ENCODE measurements around the gene FAM3B.

Gene FAM3B

GRCh38 chr21:41374867-41375533 lies 58.4 kb downstream of the FAM3B start:
- H3K23ac ChIP-seq (ENCODE audit: low read length) = no peak overlapping the region

DNA sequence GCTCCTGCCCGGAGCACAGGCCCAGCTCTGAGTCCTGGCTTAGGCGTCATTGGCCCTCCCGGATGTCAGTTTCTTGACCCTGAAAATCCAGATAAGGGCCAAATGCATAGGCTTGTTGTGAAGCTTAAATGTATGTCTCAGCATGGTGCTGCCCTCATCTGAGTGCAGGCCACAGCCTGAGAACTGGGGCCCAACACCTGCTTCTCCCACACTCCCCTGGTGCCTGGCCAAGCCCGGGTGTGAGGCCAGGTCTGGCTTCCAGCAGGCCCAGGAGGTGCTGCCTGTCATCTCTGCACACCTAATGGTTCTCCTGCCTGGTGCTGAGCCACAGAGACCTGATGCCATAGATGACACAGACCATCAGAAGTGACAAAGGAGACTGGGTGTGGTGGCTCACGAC lies 59.3 kb downstream of the FAM3B start:
- DNase-seq = no peak
- Histone ChIP-seq H3K36me3 (ENCODE audit: control insufficient read depth, insufficient read depth, low read length) (no peaks in the 10 kb centered on the region), H3K27ac (ENCODE audit: low read depth, low read length) (no peak overlapping the region), H3K56ac (ENCODE audit: low read length) (no peak overlapping the region), H3K18ac (ENCODE audit: low read length) (no peak overlapping the region), H2AK5ac (ENCODE audit: low read length) (no peak overlapping the region), H3K4me1 (ENCODE audit: control insufficient read depth, low read depth, low read length) (no peaks in the 10 kb centered on the region), H3K27me3 (ENCODE audit: insufficient read depth, low read length, poor library complexity) (no peaks in the 10 kb centered on the region), H3K4ac (ENCODE audit: low read depth, low read length) (no peak overlapping the region), H3K23ac (ENCODE audit: low read length) (no peak overlapping the region), H2BK15ac (replicated peaks; ENCODE audit: low read depth) (no peak overlapping the region), H3K9ac (ENCODE audit: low read length) (no peak overlapping the region), H3K79me1 (ENCODE audit: low read length) (no peaks in the 10 kb centered on the region), H2BK120ac (ENCODE audit: low read depth, low read length) (no peak overlapping the region), H2BK5ac (ENCODE audit: low read length) (no peak overlapping the region), H3K79me2 (ENCODE audit: control insufficient read depth, insufficient read depth, low read length) (no peaks in the 10 kb centered on the region), H4K8ac (ENCODE audit: low read depth, low read length) (no peak overlapping the region), H4K5ac (ENCODE audit: low read length) (no peak overlapping the region), H3K4me2 (ENCODE audit: low read length) (no peak overlapping the region), H3K4me3 (ENCODE audit: low read length) (no peak overlapping the region)
- no CpG with 5 or more reads among the region's 5 CpGs for WGBS (ENCODE audit: extremely low coverage, insufficient coverage, low lambda C conversion rate)

More at GRCh38 chr21:41374867-41375533, 58.4 kb downstream of the FAM3B start:
- Histone ChIP-seq H3K79me2 (ENCODE audit: control insufficient read depth, insufficient read depth, low read length) (no peaks in the 10 kb centered on the region), H4K5ac (ENCODE audit: low read length) (no peak overlapping the region), H3K4me1 (ENCODE audit: control insufficient read depth, low read depth, low read length) (no peaks in the 10 kb centered on the region), H3K36me3 (ENCODE audit: control insufficient read depth, insufficient read depth, low read length) (no peaks in the 10 kb centered on the region), H3K79me1 (ENCODE audit: low read length) (no peaks in the 10 kb centered on the region), H4K8ac (ENCODE audit: low read depth, low read length) (no peak overlapping the region), H2BK15ac (replicated peaks; ENCODE audit: low read depth) (no peak overlapping the region), H2AK5ac (ENCODE audit: low read length) (no peak overlapping the region), H2BK120ac (ENCODE audit: low read depth, low read length) (no peak overlapping the region), H3K27me3 (ENCODE audit: insufficient read depth, low read length, poor library complexity) (no peaks in the 10 kb centered on the region), H3K4me2 (ENCODE audit: low read length) (no peak overlapping the region), H3K4me3 (ENCODE audit: low read length) (no peak overlapping the region), H3K56ac (ENCODE audit: low read length) (no peak overlapping the region), H3K9ac (ENCODE audit: low read length) (no peak overlapping the region), H3K4ac (ENCODE audit: low read depth, low read length) (no peak overlapping the region), H3K27ac (ENCODE audit: low read depth, low read length) (no peak overlapping the region), H3K18ac (ENCODE audit: low read length) (no peak overlapping the region), H2BK5ac (ENCODE audit: low read length) (no peak overlapping the region)
- no CpG with 5 or more reads among the region's 5 CpGs for WGBS (ENCODE audit: extremely low coverage, insufficient coverage, low lambda C conversion rate)
- no peak for DNase-seq

- Histone ChIP-seq H3K27ac (ENCODE audit: low read depth, low read length) (no peak overlapping the region), H2BK120ac (ENCODE audit: low read depth, low read length) (no peak overlapping the region), H4K5ac (ENCODE audit: low read length) (no peak overlapping the region), H3K79me1 (ENCODE audit: low read length) (no peaks in the 10 kb centered on the region), H3K23ac (ENCODE audit: low read length) (no peak overlapping the region), H3K4ac (ENCODE audit: low read depth, low read length) (no peak overlapping the region), H3K27me3 (ENCODE audit: insufficient read depth, low read length, poor library complexity) (no peaks in the 10 kb centered on the region), H3K4me1 (ENCODE audit: control insufficient read depth, low read depth, low read length) (no peaks in the 10 kb centered on the region), H2BK5ac (ENCODE audit: low read length) (no peak overlapping the region), H3K4me3 (ENCODE audit: low read length) (no peak overlapping the region), H2AK5ac (ENCODE audit: low read length) (no peak overlapping the region), H3K56ac (ENCODE audit: low read length) (no peak overlapping the region), H3K4me2 (ENCODE audit: low read length) (no peak overlapping the region), H3K9ac (ENCODE audit: low read length) (no peak overlapping the region), H3K36me3 (ENCODE audit: control insufficient read depth, insufficient read depth, low read length) (no peaks in the 10 kb centered on the region), H3K79me2 (ENCODE audit: control insufficient read depth, insufficient read depth, low read length) (no peaks in the 10 kb centered on the region), H3K18ac (ENCODE audit: low read length) (no peak overlapping the region), H4K8ac (ENCODE audit: low read depth, low read length) (no peak overlapping the region), H2BK15ac (replicated peaks; ENCODE audit: low read depth) (no peak overlapping the region)
- no CpG with 5 or more reads among the region's 16 CpGs for WGBS (ENCODE audit: extremely low coverage, insufficient coverage, low lambda C conversion rate)
- DNase-seq = no peak
Measured at GRCh38 chr21:41377715-41378114, 61.1 kb downstream of the FAM3B start.

DNA sequence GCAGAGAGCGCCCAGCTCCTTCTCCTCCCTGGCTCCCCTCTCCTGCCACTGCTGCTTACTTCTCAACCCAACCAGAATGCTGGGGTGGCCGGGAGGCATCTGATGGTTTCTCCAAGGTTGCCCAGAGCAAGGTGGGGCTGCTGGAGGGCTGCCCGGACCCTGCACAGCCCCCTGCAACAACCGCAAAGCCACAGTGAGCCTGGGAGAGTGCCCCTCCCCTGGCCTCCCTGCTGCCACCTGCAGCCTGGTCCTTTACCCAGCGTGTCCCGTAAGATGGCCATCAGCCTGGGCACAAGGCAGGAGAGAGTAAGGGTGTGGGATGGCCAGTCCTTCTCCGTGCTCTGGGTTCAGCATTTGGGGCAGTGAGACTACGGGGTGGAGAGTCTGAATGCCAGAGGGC lies 62.2 kb downstream of the FAM3B start:
- DNase-seq = no peak
- Histone ChIP-seq H3K27me3 (ENCODE audit: insufficient read depth, low read length, poor library complexity) (no peaks in the 10 kb centered on the region), H4K8ac (ENCODE audit: low read depth, low read length) (no peak overlapping the region), H4K5ac (ENCODE audit: low read length) (no peak overlapping the region), H2BK15ac (replicated peaks; ENCODE audit: low read depth) (no peak overlapping the region), H3K4me1 (ENCODE audit: control insufficient read depth, low read depth, low read length) (no peaks in the 10 kb centered on the region), H2BK120ac (ENCODE audit: low read depth, low read length) (no peak overlapping the region), H3K36me3 (ENCODE audit: control insufficient read depth, insufficient read depth, low read length) (no peaks in the 10 kb centered on the region), H3K79me1 (ENCODE audit: low read length) (no peaks in the 10 kb centered on the region), H3K23ac (ENCODE audit: low read length) (no peak overlapping the region), H3K4ac (ENCODE audit: low read depth, low read length) (no peak overlapping the region), H3K4me2 (ENCODE audit: low read length) (no peak overlapping the region), H2AK5ac (ENCODE audit: low read length) (no peak overlapping the region), H3K18ac (ENCODE audit: low read length) (no peak overlapping the region), H3K27ac (ENCODE audit: low read depth, low read length) (no peak overlapping the region), H3K79me2 (ENCODE audit: control insufficient read depth, insufficient read depth, low read length) (no peaks in the 10 kb centered on the region), H2BK5ac (ENCODE audit: low read length) (no peak overlapping the region), H3K9ac (ENCODE audit: low read length) (no peak overlapping the region), H3K56ac (ENCODE audit: low read length) (no peak overlapping the region), H3K4me3 (ENCODE audit: low read length) (no peak overlapping the region)
- WGBS (ENCODE audit: extremely low coverage, insufficient coverage, low lambda C conversion rate) = no CpG with 5 or more reads among the region's 8 CpGs

GRCh38 chr21:41379901-41380300 lies 63.3 kb downstream of the FAM3B start:
- H3K9ac ChIP-seq (ENCODE audit: low read length) = no peak overlapping the region
- no peak overlapping the region for H3K27ac ChIP-seq (ENCODE audit: low read depth, low read length)
- no peak overlapping the region for H3K56ac ChIP-seq (ENCODE audit: low read length)
- no peak overlapping the region for H3K18ac ChIP-seq (ENCODE audit: low read length)
- H4K8ac ChIP-seq (ENCODE audit: low read depth, low read length) = no peak overlapping the region
- H3K23ac ChIP-seq (ENCODE audit: low read length) = no peak overlapping the region
- no CpG with 5 or more reads among the region's 12 CpGs for WGBS (ENCODE audit: extremely low coverage, insufficient coverage, low lambda C conversion rate)
- H2BK15ac ChIP-seq (replicated peaks; ENCODE audit: low read depth) = no peak overlapping the region
- no peak overlapping the region for H3K4me2 ChIP-seq (ENCODE audit: low read length)
- no peaks in the 10 kb centered on the region for H3K27me3 ChIP-seq (ENCODE audit: insufficient read depth, low read length, poor library complexity)
- H3K36me3 ChIP-seq (ENCODE audit: control insufficient read depth, insufficient read depth, low read length) = no peaks in the 10 kb centered on the region
- no peak overlapping the region for H3K4me3 ChIP-seq (ENCODE audit: low read length)
- H3K4me1 ChIP-seq (ENCODE audit: control insufficient read depth, low read depth, low read length) = no peaks in the 10 kb centered on the region
- H2AK5ac ChIP-seq (ENCODE audit: low read length) = no peak overlapping the region
- no peak overlapping the region for H3K4ac ChIP-seq (ENCODE audit: low read depth, low read length)
- H2BK120ac ChIP-seq (ENCODE audit: low read depth, low read length) = no peak overlapping the region
- no peaks in the 10 kb centered on the region for H3K79me1 ChIP-seq (ENCODE audit: low read length)
- no peak overlapping the region for H4K5ac ChIP-seq (ENCODE audit: low read length)
- H2BK5ac ChIP-seq (ENCODE audit: low read length) = no peak overlapping the region
- no peaks in the 10 kb centered on the region for H3K79me2 ChIP-seq (ENCODE audit: control insufficient read depth, insufficient read depth, low read length)
- DNase-seq = no peak

DNA sequence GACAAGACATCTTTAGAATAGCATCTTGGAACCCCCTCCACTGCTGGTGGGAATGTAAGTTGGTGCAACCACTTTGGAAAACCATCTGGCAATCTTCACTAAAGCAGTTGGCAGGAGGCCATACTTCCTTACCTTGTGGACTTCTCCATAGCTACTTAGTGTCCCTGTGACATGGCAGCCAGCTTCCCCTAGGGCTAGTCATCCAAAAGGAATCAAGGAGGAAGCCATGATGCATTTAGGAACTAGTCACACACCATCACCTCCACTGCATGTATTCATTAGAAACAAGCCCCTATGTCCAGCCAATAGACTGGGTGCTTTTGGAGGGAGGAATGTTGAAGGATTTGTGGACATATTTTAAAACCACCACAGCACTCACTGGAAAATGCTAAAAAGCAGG lies 65.1 kb downstream of the FAM3B start:
- Histone ChIP-seq H3K4ac (ENCODE audit: low read depth, low read length) (no peak overlapping the region), H4K5ac (ENCODE audit: low read length) (no peak overlapping the region), H3K27ac (ENCODE audit: low read depth, low read length) (no peak overlapping the region), H4K8ac (ENCODE audit: low read depth, low read length) (no peak overlapping the region), H3K36me3 (ENCODE audit: control insufficient read depth, insufficient read depth, low read length) (no peaks in the 10 kb centered on the region), H2AK5ac (ENCODE audit: low read length) (no peak overlapping the region), H3K79me2 (ENCODE audit: control insufficient read depth, insufficient read depth, low read length) (no peaks in the 10 kb centered on the region), H3K18ac (ENCODE audit: low read length) (no peak overlapping the region), H3K9ac (ENCODE audit: low read length) (no peak overlapping the region), H2BK5ac (ENCODE audit: low read length) (no peak overlapping the region), H3K23ac (ENCODE audit: low read length) (no peak overlapping the region), H3K4me3 (ENCODE audit: low read length) (no peak overlapping the region), H3K4me2 (ENCODE audit: low read length) (no peak overlapping the region), H2BK15ac (replicated peaks; ENCODE audit: low read depth) (no peak overlapping the region), H3K27me3 (ENCODE audit: insufficient read depth, low read length, poor library complexity) (no peaks in the 10 kb centered on the region), H3K56ac (ENCODE audit: low read length) (no peak overlapping the region), H2BK120ac (ENCODE audit: low read depth, low read length) (no peak overlapping the region), H3K79me1 (ENCODE audit: low read length) (no peaks in the 10 kb centered on the region), H3K4me1 (ENCODE audit: control insufficient read depth, low read depth, low read length) (no peaks in the 10 kb centered on the region)
- no peak for DNase-seq
